PFSK-1 (cell line): Measurements from ENCODE around the gene CUBN.

ENCODE experiments used
- FOXP2 ChIP-seq: optimal IDR thresholded peaks from 2 replicates; pipeline ENCODE3; 2011; ENCODE audit warnings: borderline replicate concordance, control low read depth, inconsistent platforms; ENCODE audit not compliant: insufficient read depth; ENCODE audit errors: extremely low read length, extremely low read depth
- POLR2AphosphoS5 ChIP-seq: IDR thresholded peaks from 2 replicates; pipeline ENCODE4 v1.6.1; 2012; ENCODE audit warnings: low read depth, mild to moderate bottlenecking, control low read depth, low read length, moderate library complexity
- REST ChIP-seq, 2 experiments: IDR thresholded peaks; 2 replicates each; pipeline versions ENCODE4 v1.6.1 to v1.8.0; 2011 to 2012; ENCODE audit warnings: low read depth in 2 of 2, low read length in 2 of 2, control low read depth in 1 of 2, inconsistent platforms in 1 of 2, mild to moderate bottlenecking in 1 of 2, moderate library complexity in 1 of 2; ENCODE audit not compliant: insufficient read depth in 1 of 2
- SIN3A ChIP-seq: IDR thresholded peaks from 2 replicates; pipeline ENCODE4 v1.6.1; 2012; ENCODE audit warnings: mild to moderate bottlenecking, low read length, moderate library complexity, borderline replicate concordance; ENCODE audit not compliant: insufficient read depth
- TAF1 ChIP-seq: IDR thresholded peaks from 2 replicates; pipeline ENCODE4 v1.6.1; 2012; ENCODE audit warnings: low read length, control low read depth, borderline replicate concordance; ENCODE audit not compliant: insufficient read depth

Gene CUBN

GRCh38 chr10:16883084-16883483 is 246.5 kb downstream of the CUBN start:
- TF ChIP-seq POLR2AphosphoS5 = no peak
- no peak for TF ChIP-seq REST (IDR thresholded peaks at IDR 0.05; ENCODE audit: insufficient read depth in 1 of 2, low read depth in 2 of 2, low read length in 2 of 2)

- TF ChIP-seq FOXP2 (no peak), TAF1 (no peak), POLR2AphosphoS5 (no peak), SIN3A (no peak), REST (IDR thresholded peaks at IDR 0.05; ENCODE audit: insufficient read depth in 1 of 2, low read depth in 2 of 2, low read length in 2 of 2) (no peak)
Observed at GRCh38 chr10:16870331-16870730, 259.3 kb downstream of the CUBN start.

GRCh38 chr10:16867990-16868389 is 261.6 kb downstream of the CUBN start:
- TF ChIP-seq FOXP2 (no peak), REST (IDR thresholded peaks at IDR 0.05; ENCODE audit: insufficient read depth in 1 of 2, low read depth in 2 of 2, low read length in 2 of 2) (no peak), TAF1 (no peak), SIN3A (no peak), POLR2AphosphoS5 (no peak)

GRCh38 chr10:16867556-16867955 is 262.1 kb downstream of the CUBN start:
- TF ChIP-seq TAF1 (no peak), POLR2AphosphoS5 (no peak), REST (IDR thresholded peaks at IDR 0.05; ENCODE audit: insufficient read depth in 1 of 2, low read depth in 2 of 2, low read length in 2 of 2) (no peak), SIN3A (no peak), FOXP2 (no peak)

- TF ChIP-seq REST (IDR thresholded peaks at IDR 0.05; ENCODE audit: insufficient read depth in 1 of 2, low read depth in 2 of 2, low read length in 2 of 2) (no peak), TAF1 (no peak), SIN3A (no peak), POLR2AphosphoS5 (no peak), FOXP2 (no peak)
Observed at GRCh38 chr10:16866541-16867275, 262.9 kb downstream of the CUBN start.
